Breast epithelium (tissue), 4 donors: Measurements from ENCODE around the gene REV3L. TPM values are rescaled to one million over a fixed set of nuclear protein-coding genes. Genes with fewer than 3 reads are reported as not detected.
A peak's percentile ranks its signal among the peaks of the same experiment; 100 is the strongest.

Source experiments
- DNase-seq, 2 donors: peaks; one replicate each; pipeline ENCODE4 v3.0.0-alpha.2; 2019; ENCODE audit warnings: low spot score in 2 of 2
- H3K27ac ChIP-seq, 2 donors: fragments of 200-600 bp; sonication (generic) in 1 of 2; one replicate each; pipeline ENCODE4 v1.5.1; 2016 to 2019; ENCODE audit warnings: mild to moderate bottlenecking in 1 of 2
- H3K27me3 ChIP-seq, 2 donors: fragments of 200-600 bp; sonication (generic) in 1 of 2; one replicate each; pipeline versions ENCODE4 v1.5.1 to v1.6.0; 2017 to 2019; ENCODE audit warnings: control low read depth in 1 of 2, mild to moderate bottlenecking in 1 of 2
- H3K36me3 ChIP-seq: fragments of 200-600 bp; one replicate; pipeline ENCODE4 v1.5.1; 2019
- H3K4me1 ChIP-seq, 2 donors: fragments of 200-600 bp; sonication (generic); one replicate each; pipeline ENCODE4 v1.5.1; 2016 to 2019; ENCODE audit warnings: control low read depth in 1 of 2
- H3K4me3 ChIP-seq, 3 donors: fragments of 200-600 bp; sonication (generic); 1 replicate in 2 of 3; 2 replicates in 1 of 3; pipeline ENCODE4 v1.5.1; 2016 to 2019; ENCODE audit warnings: mild to moderate bottlenecking in 3 of 3, moderate library complexity in 2 of 3
- H3K9me3 ChIP-seq, 2 donors: fragments of 200-600 bp; sonication (generic) in 1 of 2; one replicate each; pipeline ENCODE4 v1.5.1; 2016 to 2019; ENCODE audit warnings: control low read depth in 1 of 2
- POLR2A ChIP-seq: fragments of 450-650 bp; IDR thresholded peaks from one replicate; pipeline ENCODE4 v1.6.1; 2016; ENCODE audit warnings: antibody characterized with exemption, mild to moderate bottlenecking, moderate library complexity
- POLR2AphosphoS5 ChIP-seq, 3 donors: sonication (generic); formaldehyde crosslinking; IDR thresholded peaks; one replicate each; pipeline ENCODE4 v1.6.1; 2017; ENCODE audit warnings: antibody characterized with exemption in 3 of 3
- intact Hi-C: fragments of 100-400 bp; cut with DNase I; formaldehyde crosslinking; loops from one replicate; pipeline ENCODE4 v1.15.1; 2023; ENCODE audit warnings: low total_unique reads
- total RNA-seq, 3 donors: library from RNA; depleted of rRNA; stranded (reverse); fragments of >200 nt; gene quantifications; one replicate each; pipeline ENCODE4 v1.1.0, GENCODE V29; 2016
- TF ChIP-seq, protein P1 (sequence below), 3 donors: fragments of 450-650 bp; IDR thresholded peaks; one replicate each; pipeline ENCODE4 v1.5.1; 2016 to 2017; ENCODE audit warnings: antibody characterized with exemption in 3 of 3, mild to moderate bottlenecking in 3 of 3, moderate library complexity in 3 of 3

Gene REV3L
- total RNA-seq, 3 donors from 2014 or later, result 50.3 to 108 (median 82.3) TPM

DNA sequence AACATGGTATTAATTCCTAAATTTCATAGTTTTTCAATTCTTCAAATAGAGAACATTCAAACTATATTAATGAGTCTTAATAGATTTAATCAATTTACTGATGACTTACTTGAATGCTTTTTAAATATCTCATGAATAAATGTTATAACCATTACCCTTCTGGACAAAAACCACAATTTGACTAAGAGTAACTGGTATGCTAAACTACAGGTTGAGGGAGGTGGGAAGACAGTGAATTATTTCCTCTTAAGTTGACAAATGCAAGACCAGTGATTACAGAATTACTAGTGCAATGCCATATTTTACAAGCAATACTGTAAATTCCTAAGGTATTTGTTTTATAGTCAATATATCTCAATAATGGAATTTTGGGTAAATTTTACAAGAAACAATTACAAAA is 65.1 kb downstream of the REV3L start:
- TF ChIP-seq POLR2A, result no peak
- TF ChIP-seq, protein P1, sequence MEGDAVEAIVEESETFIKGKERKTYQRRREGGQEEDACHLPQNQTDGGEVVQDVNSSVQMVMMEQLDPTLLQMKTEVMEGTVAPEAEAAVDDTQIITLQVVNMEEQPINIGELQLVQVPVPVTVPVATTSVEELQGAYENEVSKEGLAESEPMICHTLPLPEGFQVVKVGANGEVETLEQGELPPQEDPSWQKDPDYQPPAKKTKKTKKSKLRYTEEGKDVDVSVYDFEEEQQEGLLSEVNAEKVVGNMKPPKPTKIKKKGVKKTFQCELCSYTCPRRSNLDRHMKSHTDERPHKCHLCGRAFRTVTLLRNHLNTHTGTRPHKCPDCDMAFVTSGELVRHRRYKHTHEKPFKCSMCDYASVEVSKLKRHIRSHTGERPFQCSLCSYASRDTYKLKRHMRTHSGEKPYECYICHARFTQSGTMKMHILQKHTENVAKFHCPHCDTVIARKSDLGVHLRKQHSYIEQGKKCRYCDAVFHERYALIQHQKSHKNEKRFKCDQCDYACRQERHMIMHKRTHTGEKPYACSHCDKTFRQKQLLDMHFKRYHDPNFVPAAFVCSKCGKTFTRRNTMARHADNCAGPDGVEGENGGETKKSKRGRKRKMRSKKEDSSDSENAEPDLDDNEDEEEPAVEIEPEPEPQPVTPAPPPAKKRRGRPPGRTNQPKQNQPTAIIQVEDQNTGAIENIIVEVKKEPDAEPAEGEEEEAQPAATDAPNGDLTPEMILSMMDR (IDR thresholded peaks at IDR 0.05), result no peak
- no peak for TF ChIP-seq POLR2AphosphoS5 (IDR thresholded peaks at IDR 0.05)
- Histone ChIP-seq H3K4me1 (no peaks in the 10 kb centered on the region), H3K27me3 (no peaks in the 10 kb centered on the region), H3K4me3 (no peak overlapping the region), H3K36me3 (no peaks in the 10 kb centered on the region), H3K9me3 (no peaks in the 10 kb centered on the region), H3K27ac (no peak overlapping the region)
- DNase-seq, result no peak
- intact Hi-C loops, result no loop called here

- Histone ChIP-seq H3K4me3 (no peak overlapping the region), H3K36me3 (no peaks in the 10 kb centered on the region), H3K4me1 (no peaks in the 10 kb centered on the region), H3K27ac (no peak overlapping the region), H3K9me3 (no peaks in the 10 kb centered on the region), H3K27me3 (no peaks in the 10 kb centered on the region)
- no peak for DNase-seq
- intact Hi-C loops, result no loop called here
- peak in 1 of 3 donors; percentile 15 for TF ChIP-seq POLR2AphosphoS5 (IDR thresholded peaks at IDR 0.05)
- TF ChIP-seq, protein P1 (IDR thresholded peaks at IDR 0.05), result no peak
Measured at GRCh38 chr6:111417181-111417585, 65.8 kb downstream of the REV3L start.

GRCh38 chr6:111416529-111416928 is 66.5 kb downstream of the REV3L start:
- Histone ChIP-seq H3K27me3 (no peaks in the 10 kb centered on the region), H3K4me3 (no peak overlapping the region), H3K9me3 (no peaks in the 10 kb centered on the region), H3K4me1 (no peaks in the 10 kb centered on the region), H3K36me3 (no peaks in the 10 kb centered on the region), H3K27ac (no peak overlapping the region)
- no peak for DNase-seq
- intact Hi-C loops, result no loop called here
- TF ChIP-seq POLR2A (no peak), POLR2AphosphoS5 (IDR thresholded peaks at IDR 0.05) (no peak)
- TF ChIP-seq, protein P1 (IDR thresholded peaks at IDR 0.05), result no peak

DNA sequence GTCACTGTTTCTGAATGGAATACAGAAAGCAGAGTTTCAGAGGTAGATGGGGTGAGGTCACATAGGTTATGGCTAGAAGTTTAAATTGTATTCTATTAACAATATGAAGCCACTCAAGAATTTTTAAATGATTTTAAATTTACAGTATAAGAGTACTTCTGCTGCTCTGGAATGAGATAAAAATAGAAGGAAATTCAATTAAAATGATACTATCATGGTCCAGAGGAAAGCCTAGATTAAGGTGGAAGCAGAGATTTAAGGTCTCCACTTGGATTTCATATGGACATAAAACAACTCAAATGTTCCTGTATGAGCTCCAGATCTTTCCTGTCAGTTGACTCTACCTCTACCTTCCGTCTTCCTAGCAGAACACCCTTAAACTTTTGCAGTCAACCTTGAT is 68.6 kb downstream of the REV3L start:
- no peaks in the 10 kb centered on the region for H3K36me3 ChIP-seq
- H3K9me3 ChIP-seq, result no peaks in the 10 kb centered on the region
- H3K4me1 ChIP-seq, result no peaks in the 10 kb centered on the region
- H3K27ac ChIP-seq, result no peak overlapping the region
- DNase-seq, result no peak
- intact Hi-C loops, result no loop called here
- no peak overlapping the region for H3K4me3 ChIP-seq
- no peaks in the 10 kb centered on the region for H3K27me3 ChIP-seq
- no peak for TF ChIP-seq POLR2A
- no peak for TF ChIP-seq POLR2AphosphoS5 (IDR thresholded peaks at IDR 0.05)
- TF ChIP-seq, protein P1 (IDR thresholded peaks at IDR 0.05), result no peak

DNA sequence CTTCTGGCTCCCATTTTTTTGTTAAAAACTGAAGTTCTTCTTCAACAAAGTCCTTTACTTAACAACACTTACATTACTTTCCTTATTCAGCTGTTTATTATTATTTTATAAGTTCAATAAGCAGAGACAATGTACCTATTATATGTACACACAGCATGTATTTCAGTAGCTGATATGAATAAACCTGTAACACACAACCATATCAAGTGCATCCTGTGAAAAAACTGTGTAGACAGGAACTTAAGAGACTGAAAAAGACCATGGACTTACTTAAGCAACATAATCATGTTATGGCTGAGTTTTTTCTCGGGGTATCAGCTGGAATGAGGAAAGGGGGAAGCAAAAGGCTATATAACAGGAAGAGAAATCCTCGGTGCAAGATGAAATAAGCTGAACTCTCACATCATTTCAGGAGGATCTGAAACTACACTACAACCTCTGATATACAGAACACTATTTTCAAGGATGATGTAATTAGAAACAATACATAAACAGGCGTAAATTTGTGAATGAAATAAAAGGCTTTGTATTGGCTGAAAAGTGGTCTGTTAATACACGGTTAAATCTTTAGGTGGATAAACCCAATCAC is 70.9 kb downstream of the REV3L start:
- TF ChIP-seq POLR2A, result no peak
- Histone ChIP-seq H3K27me3 (no peaks in the 10 kb centered on the region), H3K27ac (no peak overlapping the region), H3K36me3 (no peaks in the 10 kb centered on the region), H3K4me3 (no peak overlapping the region), H3K4me1 (no peaks in the 10 kb centered on the region), H3K9me3 (no peaks in the 10 kb centered on the region)
- no peak for DNase-seq
- intact Hi-C loops, result no loop called here

- intact Hi-C loops, result no loop called here
- TF ChIP-seq POLR2A (no peak), POLR2AphosphoS5 (IDR thresholded peaks at IDR 0.05) (no peak)
- TF ChIP-seq, protein P1 (IDR thresholded peaks at IDR 0.05), result no peak
- Histone ChIP-seq H3K4me3 (no peak overlapping the region), H3K4me1 (no peaks in the 10 kb centered on the region), H3K9me3 (no peaks in the 10 kb centered on the region), H3K27me3 (no peaks in the 10 kb centered on the region), H3K27ac (no peak overlapping the region), H3K36me3 (no peaks in the 10 kb centered on the region)
- no peak for DNase-seq
Measured at GRCh38 chr6:111411046-111411445, 72.0 kb downstream of the REV3L start.
